ENCODE data around the gene UNC13A. TPM values are rescaled to one million over a fixed set of nuclear protein-coding genes. Genes with fewer than 3 reads are reported as not detected.

The UNC13A gene
- polyA plus RNA-seq, 1 of the 3 experiments (the other 2 are of a cell fraction) = 0.38 TPM

- no peaks in the 10 kb centered on the region for H3K79me2 ChIP-seq (ENCODE audit: insufficient read depth)
- no peaks in the 10 kb centered on the region for H3K36me3 ChIP-seq (replicated peaks in 1 of 2; ENCODE audit: control insufficient read depth in 1 of 2, insufficient read depth in 2 of 2, low read length in 1 of 2)
- H3K9me3 ChIP-seq = no peaks in the 10 kb centered on the region
- no peak overlapping the region for H2AFZ ChIP-seq (ENCODE audit: low read depth)
- WGBS (ENCODE audit: low lambda C conversion rate) = 55% methylated on average over 1 of the region's 1 CpG
- no peaks in the 10 kb centered on the region for H4K20me1 ChIP-seq (ENCODE audit: insufficient read depth)
- H3K27ac ChIP-seq (ENCODE audit: low read depth in 2 of 2, low read length in 1 of 2) = no peak overlapping the region
- POLR2A ChIA-PET = no interaction called here
- H3K4me2 ChIP-seq = no peak overlapping the region
- H3K27me3 ChIP-seq (ENCODE audit: insufficient read depth) = no peaks in the 10 kb centered on the region
- H3K4me3 ChIP-seq (ENCODE audit: low read depth in 2 of 2, low read length in 1 of 2) = no peak overlapping the region
- CTCF ChIA-PET = interaction anchor here (2.0 kb wide), 1 partner anchor 19 kb away, joined by 5 read pairs; no protein-coding TSS in a partner anchor
- no peaks in the 10 kb centered on the region for H3F3A ChIP-seq (replicated peaks; ENCODE audit: insufficient read depth)
- no peaks in the 10 kb centered on the region for H3K4me1 ChIP-seq (ENCODE audit: control insufficient read depth in 1 of 2, insufficient read depth in 2 of 2, low read depth in 1 of 2, low read length in 1 of 2)
- no peak for TF ChIP-seq GABPA (IDR thresholded peaks at IDR 0.05; ENCODE audit: low read depth)
- no peak for TF ChIP-seq NRF1 (IDR thresholded peaks at IDR 0.05; ENCODE audit: low read depth, low read length)
- TF ChIP-seq MAX (IDR thresholded peaks at IDR 0.05; ENCODE audit: low read depth) = no peak
- TF ChIP-seq YY1 (IDR thresholded peaks at IDR 0.05; ENCODE audit: low read depth) = no peak
- no peak for TF ChIP-seq USF1 (IDR thresholded peaks at IDR 0.05; ENCODE audit: borderline replicate concordance, low read depth)
- no peak for TF ChIP-seq USF2 (IDR thresholded peaks at IDR 0.05; ENCODE audit: borderline replicate concordance, low read depth, low read length)
- no peak for TF ChIP-seq SIN3A (IDR thresholded peaks at IDR 0.05; ENCODE audit: borderline replicate concordance, low read depth, low read length)
- no peak for TF ChIP-seq EP300 (IDR thresholded peaks at IDR 0.05; ENCODE audit: borderline replicate concordance in 1 of 2, low read depth in 1 of 2, low read length in 1 of 2)
- TF ChIP-seq FOXM1 (IDR thresholded peaks at IDR 0.05; ENCODE audit: low read depth) = no peak
- no peak for TF ChIP-seq POLR2AphosphoS5 (IDR thresholded peaks at IDR 0.05; ENCODE audit: low read depth, low read length)
- DNase-seq = no peak
- H3K9ac ChIP-seq = no peak overlapping the region
- H3K9me2 ChIP-seq = no peaks in the 10 kb centered on the region
Observed at GRCh38 chr19:17625043-17625442, 63.1 kb downstream of the UNC13A start.

- Histone ChIP-seq H2AFZ (ENCODE audit: low read depth) (no peak overlapping the region), H3K4me1 (ENCODE audit: control insufficient read depth in 1 of 2, insufficient read depth in 2 of 2, low read depth in 1 of 2, low read length in 1 of 2) (no peaks in the 10 kb centered on the region), H3K27ac (ENCODE audit: low read depth in 2 of 2, low read length in 1 of 2) (no peak overlapping the region), H3K9ac (no peak overlapping the region), H3K4me3 (ENCODE audit: low read depth in 2 of 2, low read length in 1 of 2) (no peak overlapping the region), H4K20me1 (ENCODE audit: insufficient read depth) (no peaks in the 10 kb centered on the region), H3K36me3 (replicated peaks in 1 of 2; ENCODE audit: control insufficient read depth in 1 of 2, insufficient read depth in 2 of 2, low read length in 1 of 2) (no peaks in the 10 kb centered on the region), H3K4me2 (no peak overlapping the region), H3K27me3 (ENCODE audit: insufficient read depth) (no peaks in the 10 kb centered on the region), H3F3A (replicated peaks; ENCODE audit: insufficient read depth) (no peaks in the 10 kb centered on the region), H3K9me2 (no peaks in the 10 kb centered on the region), H3K79me2 (ENCODE audit: insufficient read depth) (no peaks in the 10 kb centered on the region), H3K9me3 (no peaks in the 10 kb centered on the region)
- DNase-seq = no peak
- TF ChIP-seq NRF1 (IDR thresholded peaks at IDR 0.05; ENCODE audit: low read depth, low read length) (no peak), RAD21 (IDR thresholded peaks at IDR 0.05; ENCODE audit: low read length) (no peak)
- 83% methylated on average over 15 of the region's 16 CpGs for WGBS (ENCODE audit: low lambda C conversion rate)
- ChIA-PET POLR2A (no interaction called here), CTCF (interaction anchor here (2.0 kb wide), 1 partner anchor 19 kb away, joined by 5 read pairs; no protein-coding TSS in a partner anchor)
Observed at GRCh38 chr19:17624314-17624991, 63.7 kb downstream of the UNC13A start.
